ENCODE results near the gene COTL1.

The COTL1 gene

GRCh38 chr16:84614073-84614459, 3.8 kb downstream of the COTL1 start:
- no peak for DNase-seq (ENCODE audit: low spot score)

DNA sequence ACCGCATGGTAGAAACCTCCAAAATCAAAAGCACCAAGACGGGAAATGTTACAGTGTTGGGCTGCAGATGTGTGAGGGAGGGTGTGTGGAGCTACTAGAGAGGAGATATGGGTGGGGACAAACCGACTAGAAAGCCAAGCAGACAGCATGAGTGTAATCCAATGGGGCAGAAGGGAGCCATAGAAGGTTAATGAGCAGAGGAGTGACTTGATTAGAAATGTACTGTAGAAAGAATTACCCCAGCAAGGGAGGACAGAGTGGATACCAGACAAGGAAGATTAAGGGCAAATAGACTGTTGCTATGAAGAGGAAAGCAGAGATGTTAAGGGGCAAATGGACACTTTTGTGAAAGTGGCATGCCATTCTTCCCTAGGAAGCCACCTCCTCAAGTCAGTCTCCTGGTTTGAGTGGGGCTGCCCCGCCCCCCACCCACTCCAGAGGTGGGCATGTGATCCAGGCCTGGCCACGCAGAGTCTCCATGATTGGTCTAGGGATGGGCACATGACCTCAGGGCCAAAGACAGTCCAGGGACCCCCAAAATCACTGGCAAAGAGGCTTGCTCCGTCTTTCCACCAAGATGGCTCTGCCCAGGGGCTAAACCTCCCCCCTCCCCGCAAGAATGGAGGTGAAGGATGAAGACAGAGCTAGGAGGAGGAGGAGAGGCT, 4.3 kb downstream of the COTL1 start:
- no peak for DNase-seq (ENCODE audit: low spot score)

GRCh38 chr16:84612686-84613085, 5.2 kb downstream of the COTL1 start:
- DNase-seq (ENCODE audit: low spot score): no peak

- DNase-seq (ENCODE audit: low spot score): no peak
Measured at GRCh38 chr16:84611041-84611440, 6.8 kb downstream of the COTL1 start.

- no peak for DNase-seq (ENCODE audit: low spot score)
Measured at GRCh38 chr16:84610376-84610775, 7.5 kb downstream of the COTL1 start.

DNA sequence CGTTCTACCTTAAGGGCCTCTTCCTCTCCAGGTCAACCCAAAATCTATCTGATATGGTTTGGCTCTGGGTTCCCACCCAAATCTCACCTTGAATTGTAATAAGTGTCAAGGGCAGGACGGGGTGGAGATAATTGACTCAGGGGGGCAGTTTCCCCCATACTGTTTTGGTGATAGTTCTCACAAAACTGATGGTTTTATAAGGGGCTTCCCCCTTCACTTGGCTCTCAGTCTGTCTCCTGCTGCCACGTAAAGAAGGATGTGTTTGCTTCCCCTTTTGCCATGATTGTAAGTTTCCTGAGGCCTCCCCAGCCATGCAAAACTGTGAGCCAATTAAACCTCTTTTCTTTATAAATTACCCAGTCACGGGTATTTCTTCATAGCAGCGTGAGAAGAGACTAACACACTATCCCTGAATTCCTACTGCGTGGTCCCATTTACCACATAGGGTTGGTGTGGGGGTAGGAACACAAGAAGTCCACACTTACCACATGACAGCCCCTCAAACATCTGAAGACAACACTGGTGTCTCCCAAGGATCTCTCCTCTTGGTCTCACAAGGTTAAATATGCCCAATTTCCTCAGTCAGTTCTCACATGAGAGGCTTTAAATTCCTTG, 8.2 kb downstream of the COTL1 start:
- DNase-seq (ENCODE audit: low spot score): no peak

- DNase-seq (ENCODE audit: low spot score): no peak
Measured at GRCh38 chr16:84608282-84608681, 9.6 kb downstream of the COTL1 start.

GRCh38 chr16:84607694-84608093, 10.2 kb downstream of the COTL1 start:
- no peak for DNase-seq (ENCODE audit: low spot score)

DNA sequence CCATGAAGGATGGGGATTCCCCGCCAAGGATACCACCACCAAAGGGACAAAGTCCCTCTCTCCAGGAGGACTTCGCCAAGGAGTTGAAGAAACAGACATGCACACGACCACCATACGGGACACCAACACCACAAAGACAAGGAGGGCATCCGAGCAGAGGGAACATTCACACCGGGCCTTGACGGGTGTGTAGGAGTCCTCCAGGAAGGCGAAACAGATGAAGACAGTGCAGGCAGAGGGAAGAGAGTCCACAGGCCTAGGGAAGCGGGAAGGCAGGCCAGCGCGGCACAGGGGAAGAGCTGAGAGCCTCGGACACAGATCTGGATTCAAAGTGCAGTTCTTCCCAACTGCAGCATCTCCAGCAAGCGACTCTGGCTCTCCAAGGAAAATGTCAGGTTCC, 10.8 kb downstream of the COTL1 start:
- DNase-seq (ENCODE audit: low spot score): no peak

- no peak for DNase-seq (ENCODE audit: low spot score)
Measured at GRCh38 chr16:84606081-84606875, 11.6 kb downstream of the COTL1 start.

DNA sequence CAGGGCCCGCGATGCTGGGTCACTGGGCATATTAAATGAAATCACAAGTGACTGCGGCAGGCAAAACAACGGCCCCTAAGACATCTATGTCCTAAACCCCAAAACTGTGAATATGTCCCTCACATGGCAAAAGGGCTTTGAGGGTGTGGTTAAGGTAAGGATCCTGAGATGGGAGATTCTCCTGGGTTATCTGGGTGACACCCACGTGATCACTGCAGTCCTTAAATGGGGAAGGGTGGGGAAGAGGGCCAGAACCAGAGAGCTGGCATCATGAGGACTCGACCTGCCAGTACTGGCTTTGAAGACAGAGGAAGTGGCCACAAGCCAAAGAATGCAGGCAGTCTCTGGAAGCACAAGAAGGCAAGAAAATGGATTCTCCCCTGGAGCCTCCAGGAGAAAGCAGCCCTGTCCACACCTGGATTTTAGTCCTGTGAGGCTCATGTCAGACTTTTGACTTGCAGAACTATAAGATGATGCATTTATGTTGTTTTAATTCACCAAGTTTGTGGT, 12.5 kb downstream of the COTL1 start:
- no peak for DNase-seq (ENCODE audit: low spot score)

GRCh38 chr16:84604477-84605013, 13.3 kb downstream of the COTL1 start:
- no peak for DNase-seq (ENCODE audit: low spot score)

GRCh38 chr16:84603940-84604339, 13.9 kb downstream of the COTL1 start:
- no peak for DNase-seq (ENCODE audit: low spot score)

GRCh38 chr16:84603140-84603816, 14.6 kb downstream of the COTL1 start:
- no peak for DNase-seq (ENCODE audit: low spot score)

GRCh38 chr16:84600343-84601229, 17.3 kb downstream of the COTL1 start:
- DNase-seq (ENCODE audit: low spot score): no peak

DNA sequence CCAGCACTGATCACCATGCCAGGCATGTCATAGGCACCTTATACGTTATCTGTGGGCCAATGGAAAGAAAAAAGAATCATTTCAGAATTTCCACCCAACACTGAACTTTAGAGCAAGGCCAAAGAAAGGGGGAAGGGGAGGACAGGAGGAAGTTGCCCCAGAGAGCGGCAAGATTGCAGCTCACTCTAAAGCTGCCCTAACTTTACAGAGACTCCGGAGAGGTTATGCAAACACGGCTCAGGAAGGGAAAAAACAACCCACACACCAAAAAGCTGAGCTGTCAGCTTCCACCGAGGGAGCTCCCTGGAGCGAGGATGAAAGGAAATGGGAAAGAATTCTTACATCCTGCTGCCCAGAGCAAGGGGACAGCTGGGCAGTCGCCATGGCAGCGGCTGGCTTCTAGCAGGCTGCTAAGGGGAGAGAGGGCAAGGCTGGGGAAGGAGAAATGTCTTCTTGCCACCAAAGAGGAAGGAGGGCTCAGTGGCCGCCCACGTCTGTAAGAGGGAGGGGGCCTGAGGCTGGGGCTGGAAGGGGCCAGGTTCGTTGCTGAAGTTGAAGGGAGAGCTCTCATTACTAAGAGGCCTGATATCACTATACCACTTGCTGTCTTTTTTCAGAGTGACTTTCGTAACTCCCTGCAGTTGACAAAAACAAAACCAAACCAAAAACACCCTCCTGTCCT, 18.2 kb downstream of the COTL1 start:
- peak; percentile 71 for DNase-seq (ENCODE audit: low spot score)

GRCh38 chr16:84598360-84598759, 19.5 kb downstream of the COTL1 start:
- no peak for DNase-seq (ENCODE audit: low spot score)

- DNase-seq (ENCODE audit: low spot score): no peak
Measured at GRCh38 chr16:84597931-84598351, 19.9 kb downstream of the COTL1 start.

DNA sequence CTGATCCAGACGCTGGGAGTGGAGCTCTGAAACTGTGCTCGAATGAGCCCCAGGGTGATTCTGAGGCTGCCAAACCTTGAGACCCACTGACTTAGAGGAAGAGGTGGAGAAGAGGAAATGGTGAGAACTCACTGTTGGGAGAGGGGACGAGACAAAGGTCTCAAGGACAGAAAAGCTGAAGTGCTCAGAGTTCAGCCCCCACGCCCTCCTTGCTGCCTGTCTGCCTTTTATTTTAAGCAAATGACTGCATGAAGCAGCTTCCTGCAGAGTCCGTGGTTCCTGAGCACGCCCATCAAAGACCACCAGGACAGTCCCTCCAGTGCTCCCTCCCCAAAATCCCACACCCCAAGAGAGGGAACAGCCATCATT, 20.4 kb downstream of the COTL1 start:
- no peak for DNase-seq (ENCODE audit: low spot score)

- DNase-seq (ENCODE audit: low spot score): no peak
Measured at GRCh38 chr16:84596801-84597527, 20.9 kb downstream of the COTL1 start.
